HG02642 (cell line): ENCODE data around the gene FHIT.

Source experiments
- ATAC-seq: cut with Tn5 transposase; IDR thresholded peaks from one replicate; pipeline ENCODE4 v1.9.1; 2021; ENCODE audit warnings: mild to moderate bottlenecking; ENCODE audit not compliant: unreplicated experiment, poor library complexity

FHIT gene

GRCh38 chr3:60023189-60023588 lies 1228.1 kb downstream of the FHIT start:
- no peak for ATAC-seq

GRCh38 chr3:60017631-60018030 lies 1233.6 kb downstream of the FHIT start:
- ATAC-seq = peak; percentile 48

GRCh38 chr3:60015032-60015705 lies 1236.1 kb downstream of the FHIT start:
- no peak for ATAC-seq

GRCh38 chr3:60013241-60013640 lies 1238.0 kb downstream of the FHIT start:
- ATAC-seq = no peak

GRCh38 chr3:60011218-60011617 lies 1240.0 kb downstream of the FHIT start:
- ATAC-seq = no peak

- ATAC-seq = peak; percentile 84
Measured at GRCh38 chr3:60010781-60011180, 1240.5 kb downstream of the FHIT start.

GRCh38 chr3:60009931-60010478 lies 1241.2 kb downstream of the FHIT start:
- no peak for ATAC-seq

- no peak for ATAC-seq
Measured at GRCh38 chr3:60001369-60001768, 1249.9 kb downstream of the FHIT start.

GRCh38 chr3:60000311-60001105 lies 1250.7 kb downstream of the FHIT start:
- no peak for ATAC-seq

- no peak for ATAC-seq
Measured at GRCh38 chr3:59998058-59998457, 1253.2 kb downstream of the FHIT start.

- no peak for ATAC-seq
Measured at GRCh38 chr3:59997583-59997982, 1253.7 kb downstream of the FHIT start.

GRCh38 chr3:59996056-59996455 lies 1255.2 kb downstream of the FHIT start:
- no peak for ATAC-seq

- ATAC-seq = no peak
Measured at GRCh38 chr3:59995563-59995962, 1255.7 kb downstream of the FHIT start.

GRCh38 chr3:59994732-59995304 lies 1256.4 kb downstream of the FHIT start:
- ATAC-seq = no peak

GRCh38 chr3:59992578-59992977 lies 1258.7 kb downstream of the FHIT start:
- ATAC-seq = no peak

GRCh38 chr3:59990915-59991314 lies 1260.3 kb downstream of the FHIT start:
- ATAC-seq = no peak

- ATAC-seq = no peak
Measured at GRCh38 chr3:59982510-59982909, 1268.7 kb downstream of the FHIT start.

- ATAC-seq = no peak
Measured at GRCh38 chr3:59981377-59981776, 1269.9 kb downstream of the FHIT start.

GRCh38 chr3:59980576-59980975 lies 1270.7 kb downstream of the FHIT start:
- ATAC-seq = no peak

- no peak for ATAC-seq
Measured at GRCh38 chr3:59979542-59979941, 1271.7 kb downstream of the FHIT start.

GRCh38 chr3:59978979-59979378 lies 1272.3 kb downstream of the FHIT start:
- ATAC-seq = peak; percentile 82
